T-helper 17 cell (primary cell): Measurements from ENCODE around the gene AKR1E2. TPM values are rescaled to one million over a fixed set of nuclear protein-coding genes. Genes with fewer than 3 reads are reported as not detected.
"Not testable (repeated sequence)": the region's sequence is repeated elsewhere in the genome, so short reads cannot be mapped to it uniquely, and the experiment has no call there.

Source experiments
- ATAC-seq: fragments of 150-1000 bp; cut with Tn5 transposase; 2 replicates; pipeline ENCODE4 v1.10.0; 2021; ENCODE audit warnings: mild to moderate bottlenecking, moderate library complexity
- DNase-seq, 3 donors: peaks; one replicate each; pipeline versions ENCODE4 v3.0.0 to v3.0.0-alpha.2; 2020 to 2021
- H3K9me3 ChIP-seq: one replicate; pipeline ENCODE4 v1.7.0; 2013; ENCODE audit warnings: low read length, mild to moderate bottlenecking; ENCODE audit not compliant: control insufficient read depth, poor library complexity, severe bottlenecking
- H3K27ac Mint-ChIP-seq: one replicate; pipeline ENCODE4 v1.8.0; 2022; ENCODE audit warnings: mild to moderate bottlenecking, moderate library complexity, mixed read lengths
- H3K27me3 Mint-ChIP-seq: one replicate; pipeline ENCODE4 v1.8.0; 2022; ENCODE audit warnings: mixed read lengths
- H3K36me3 Mint-ChIP-seq: one replicate; pipeline ENCODE4 v1.8.0; 2022; ENCODE audit warnings: low read depth, mixed read lengths
- H3K4me1 Mint-ChIP-seq: one replicate; pipeline ENCODE4 v1.8.0; 2022; ENCODE audit warnings: mild to moderate bottlenecking, mixed read lengths
- H3K4me3 Mint-ChIP-seq: one replicate; pipeline ENCODE4 v1.8.0; 2022; ENCODE audit warnings: mild to moderate bottlenecking, moderate library complexity, mixed read lengths
- total RNA-seq, 4 donors: library from RNA in 2 of 4; stranded (reverse) in 2 of 4; gene quantifications; one replicate each; pipeline ENCODE4 v1.2.3 and lab custom pipeline; 2022 to 2026

AKR1E2 gene
- total RNA-seq, 2 donors from 2014 or later = 4.3 to 6.8 TPM

DNA sequence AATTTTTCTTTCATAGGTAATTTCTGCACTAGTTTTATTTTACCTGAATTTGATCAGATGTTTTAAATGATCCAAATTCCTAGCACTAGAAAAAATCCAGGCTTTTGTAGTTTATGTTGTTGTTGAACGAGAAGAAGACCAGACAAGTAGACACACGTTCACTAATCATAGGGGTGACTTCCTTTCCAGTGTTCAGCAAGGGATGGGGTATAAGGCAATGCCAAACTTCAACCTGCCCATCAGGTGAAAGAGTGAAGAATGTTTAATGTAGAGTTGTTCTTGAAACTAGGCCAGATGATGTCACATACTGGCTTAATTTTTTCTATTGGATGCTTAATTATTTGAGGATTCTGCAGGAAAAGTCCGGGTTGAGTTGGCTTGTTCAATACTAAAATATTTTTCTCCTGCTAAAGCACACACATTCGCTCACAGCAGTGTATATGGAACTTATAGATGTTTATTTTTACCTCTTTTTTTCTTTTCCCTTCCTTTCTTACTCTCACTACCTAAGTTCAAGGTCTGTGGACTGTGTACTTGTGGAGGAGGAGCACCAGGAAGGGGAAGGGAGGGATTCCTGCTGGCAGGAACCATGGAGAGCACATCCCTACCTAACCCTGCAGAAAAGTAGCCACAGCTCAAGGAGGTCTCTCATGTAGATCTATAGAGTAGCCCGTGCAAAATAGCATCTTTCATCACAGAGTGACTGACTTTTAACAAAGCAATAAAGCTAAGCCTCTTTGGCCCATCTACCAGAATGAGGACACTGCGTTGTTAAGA, 23.1 kb upstream of the AKR1E2 start:
- no peaks in the 10 kb centered on the region for H3K4me1 Mint-ChIP-seq
- H3K4me3 Mint-ChIP-seq = no peak overlapping the region
- H3K27ac Mint-ChIP-seq = no peak overlapping the region
- no peaks in the 10 kb centered on the region for H3K36me3 Mint-ChIP-seq
- H3K9me3 ChIP-seq = no peaks in the 10 kb centered on the region
- peaks cover 40% of the 10 kb centered on the region for H3K27me3 Mint-ChIP-seq
- DNase-seq (no peak), ATAC-seq (no peak)

DNA sequence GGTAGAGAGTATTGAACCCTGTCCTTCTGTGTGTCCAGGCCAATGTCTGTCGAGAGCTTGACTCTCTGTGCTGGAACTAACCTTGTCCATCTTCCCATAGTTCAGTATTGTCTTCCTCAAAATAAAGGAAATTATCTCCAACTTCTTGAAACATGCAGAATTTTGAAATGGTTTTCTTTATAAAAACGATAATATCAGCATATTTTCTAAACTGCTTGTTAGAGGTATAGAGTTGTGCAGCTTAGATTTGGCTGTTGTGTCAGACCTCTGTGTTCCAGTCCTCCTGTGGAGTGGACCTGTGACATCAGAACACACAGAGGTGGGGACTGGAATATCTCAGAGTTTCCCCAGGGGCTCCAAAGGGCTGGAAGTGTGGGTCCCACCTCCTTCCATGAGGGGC, 22.2 kb upstream of the AKR1E2 start:
- Mint-ChIP-seq H3K4me3 (no peak overlapping the region), H3K27me3 (peaks cover 38% of the 10 kb centered on the region), H3K27ac (no peak overlapping the region), H3K36me3 (no peaks in the 10 kb centered on the region), H3K4me1 (peaks cover 2% of the 10 kb centered on the region)
- no peak for ATAC-seq
- DNase-seq = no peak
- no peaks in the 10 kb centered on the region for H3K9me3 ChIP-seq

DNA sequence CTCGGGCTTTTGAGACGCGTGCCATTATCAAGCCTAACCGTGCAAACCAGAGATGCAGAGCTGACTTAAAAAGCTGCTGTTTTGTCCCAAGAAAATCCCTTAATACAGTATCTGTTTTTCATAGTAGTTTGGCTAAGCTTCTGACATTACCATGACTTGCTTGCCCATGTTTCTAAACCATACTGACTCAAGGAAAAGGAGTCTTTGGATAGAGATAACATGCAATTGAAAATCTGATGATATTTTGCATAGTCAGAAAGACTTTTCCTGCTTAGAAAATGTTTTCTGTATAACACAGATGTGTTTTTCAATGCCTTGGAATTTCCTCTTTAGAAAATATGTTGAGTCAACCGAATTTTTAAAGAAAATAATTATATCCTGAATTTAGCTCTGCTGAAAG, 21.5 kb upstream of the AKR1E2 start:
- H3K9me3 ChIP-seq = no peaks in the 10 kb centered on the region
- no peak for DNase-seq
- Mint-ChIP-seq H3K4me1 (peaks cover 2% of the 10 kb centered on the region), H3K4me3 (no peak overlapping the region), H3K27ac (no peak overlapping the region), H3K36me3 (no peaks in the 10 kb centered on the region), H3K27me3 (peaks cover 35% of the 10 kb centered on the region)
- ATAC-seq = no peak

DNA sequence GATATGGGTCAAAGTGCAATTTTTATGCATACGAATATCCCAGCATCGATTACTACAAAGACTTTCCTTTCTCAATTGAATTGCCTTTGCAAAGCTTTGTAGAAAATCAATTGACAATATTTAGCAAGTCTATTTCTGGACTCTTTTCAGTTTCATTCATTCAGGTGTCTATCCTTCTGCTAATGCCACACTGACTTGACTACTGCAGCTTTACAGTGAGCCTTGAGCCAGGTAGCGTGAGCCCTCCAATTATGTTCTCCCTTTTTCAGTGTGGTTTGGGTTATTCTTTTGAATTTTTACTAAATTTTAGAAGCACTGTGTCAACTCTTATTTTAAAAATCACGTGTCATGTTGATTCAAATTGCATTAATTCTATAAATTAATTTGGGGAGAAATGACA, 19.5 kb upstream of the AKR1E2 start:
- H3K4me1 Mint-ChIP-seq = peaks cover 5% of the 10 kb centered on the region
- no peak overlapping the region for H3K4me3 Mint-ChIP-seq
- DNase-seq (no peak), ATAC-seq (no peak)
- peaks cover 6% of the 10 kb centered on the region for H3K36me3 Mint-ChIP-seq
- no peaks in the 10 kb centered on the region for H3K9me3 ChIP-seq
- H3K27ac Mint-ChIP-seq = no peak overlapping the region
- peaks cover 46% of the 10 kb centered on the region for H3K27me3 Mint-ChIP-seq

DNA sequence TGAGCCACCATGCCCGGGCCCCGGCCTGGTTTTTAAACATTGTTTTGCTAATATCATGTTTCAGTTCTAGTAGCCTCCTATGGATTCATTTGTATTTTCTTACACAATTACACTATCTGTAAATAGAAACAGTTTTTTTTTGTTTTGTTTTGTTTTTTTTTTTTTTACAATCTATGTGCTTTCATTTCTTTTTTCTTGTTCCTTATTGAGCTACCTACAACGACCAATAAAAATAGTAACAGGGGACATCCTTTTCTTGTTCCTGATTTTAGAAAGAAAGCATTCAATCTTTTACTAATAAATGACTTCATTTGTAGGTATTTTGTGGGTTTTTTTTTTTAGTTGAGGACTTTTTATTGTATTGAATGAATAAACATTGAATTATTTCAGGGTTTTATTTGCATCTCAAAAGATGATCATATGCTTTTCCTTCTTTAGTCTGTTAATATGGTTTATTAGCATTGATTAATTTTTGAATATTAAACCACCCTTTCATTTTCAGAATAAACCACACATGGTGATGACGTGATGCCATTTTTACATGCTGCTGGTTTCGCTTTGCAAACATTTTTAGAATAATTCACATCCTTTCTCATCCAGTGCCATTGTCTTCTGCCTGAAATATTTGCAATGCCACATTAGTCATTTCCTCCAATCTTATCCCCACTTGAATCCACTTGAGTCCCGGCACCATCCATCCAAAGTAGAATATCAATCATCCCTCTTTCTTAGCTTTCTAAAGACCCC, 18.1 kb upstream of the AKR1E2 start:
- ATAC-seq (no peak), DNase-seq (no peak)
- no peak overlapping the region for H3K4me3 Mint-ChIP-seq
- peaks cover 8% of the 10 kb centered on the region for H3K36me3 Mint-ChIP-seq
- H3K27me3 Mint-ChIP-seq = peaks cover 59% of the 10 kb centered on the region
- H3K27ac Mint-ChIP-seq = no peak overlapping the region
- H3K9me3 ChIP-seq = no peaks in the 10 kb centered on the region
- peaks cover 5% of the 10 kb centered on the region for H3K4me1 Mint-ChIP-seq

DNA sequence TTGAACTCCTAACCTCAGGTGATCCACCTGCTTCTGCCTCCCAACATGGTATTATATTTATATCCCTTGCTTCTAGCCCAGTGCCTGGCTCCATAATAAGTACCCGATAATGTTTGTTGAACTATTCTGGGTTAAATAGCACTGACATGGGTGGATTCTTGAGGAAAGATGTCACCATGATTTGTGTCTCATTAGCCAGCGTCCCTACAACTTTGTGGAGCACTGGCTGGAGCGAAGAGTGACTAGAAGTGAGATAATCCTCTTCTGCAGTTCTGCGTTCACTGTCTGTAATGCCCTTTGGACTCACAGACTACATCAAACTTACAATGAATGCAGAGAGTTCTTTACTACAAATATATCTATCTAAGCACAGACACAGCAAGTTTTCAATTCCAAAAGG, 16.9 kb upstream of the AKR1E2 start:
- Mint-ChIP-seq H3K36me3 (peaks cover 8% of the 10 kb centered on the region), H3K4me3 (no peak overlapping the region), H3K4me1 (peaks cover 5% of the 10 kb centered on the region), H3K27me3 (peaks cover 50% of the 10 kb centered on the region), H3K27ac (no peak overlapping the region)
- no peaks in the 10 kb centered on the region for H3K9me3 ChIP-seq
- no peak for ATAC-seq
- DNase-seq = no peak

DNA sequence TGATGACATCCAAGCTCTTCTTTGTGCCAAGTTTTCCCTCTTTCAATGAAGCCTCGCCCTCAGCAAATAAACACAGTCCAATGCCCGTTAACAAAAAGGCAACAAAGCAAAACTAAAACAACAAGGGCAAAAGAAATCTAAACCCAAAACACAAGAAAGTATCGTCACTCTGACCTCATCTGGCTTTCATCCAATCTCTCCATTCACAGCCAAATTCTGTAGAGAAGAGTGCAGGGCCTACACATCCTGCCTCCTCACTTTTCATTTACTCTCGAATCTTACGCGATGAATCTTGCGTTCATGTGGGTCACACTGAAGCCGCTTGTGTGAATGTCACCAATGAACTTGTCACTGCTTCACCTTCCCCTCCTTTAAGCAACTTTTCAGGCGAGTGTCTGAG, 15.9 kb upstream of the AKR1E2 start:
- H3K36me3 Mint-ChIP-seq = peaks cover 8% of the 10 kb centered on the region
- peaks cover 50% of the 10 kb centered on the region for H3K27me3 Mint-ChIP-seq
- no peak for DNase-seq
- H3K27ac Mint-ChIP-seq = no peak overlapping the region
- H3K4me3 Mint-ChIP-seq = no peak overlapping the region
- H3K9me3 ChIP-seq = no peaks in the 10 kb centered on the region
- peaks cover 5% of the 10 kb centered on the region for H3K4me1 Mint-ChIP-seq
- no peak for ATAC-seq

DNA sequence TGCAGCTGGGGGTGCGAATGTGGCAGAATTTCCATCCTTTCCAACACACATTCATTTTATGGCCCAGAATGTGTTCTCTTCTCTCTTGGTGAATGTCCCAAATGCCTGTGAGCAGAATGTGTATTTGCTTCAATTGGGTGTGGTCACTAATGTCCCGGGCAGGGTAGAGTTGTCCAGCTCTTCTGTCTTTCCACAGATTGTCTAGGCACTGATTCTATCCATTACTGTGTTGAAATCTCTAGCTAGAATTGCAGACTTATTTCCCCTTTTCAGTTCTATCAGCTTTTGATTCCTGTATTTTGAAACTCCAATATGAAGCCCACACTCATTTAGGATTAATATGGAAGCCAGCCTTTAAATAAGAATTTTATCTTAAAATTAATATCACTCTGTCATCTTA, 14.0 kb upstream of the AKR1E2 start:
- Mint-ChIP-seq H3K4me1 (peaks cover 5% of the 10 kb centered on the region), H3K36me3 (peaks cover 8% of the 10 kb centered on the region), H3K4me3 (no peak overlapping the region), H3K27me3 (peaks cover 48% of the 10 kb centered on the region), H3K27ac (no peak overlapping the region)
- ATAC-seq (no peak), DNase-seq (no peak)
- no peaks in the 10 kb centered on the region for H3K9me3 ChIP-seq

DNA sequence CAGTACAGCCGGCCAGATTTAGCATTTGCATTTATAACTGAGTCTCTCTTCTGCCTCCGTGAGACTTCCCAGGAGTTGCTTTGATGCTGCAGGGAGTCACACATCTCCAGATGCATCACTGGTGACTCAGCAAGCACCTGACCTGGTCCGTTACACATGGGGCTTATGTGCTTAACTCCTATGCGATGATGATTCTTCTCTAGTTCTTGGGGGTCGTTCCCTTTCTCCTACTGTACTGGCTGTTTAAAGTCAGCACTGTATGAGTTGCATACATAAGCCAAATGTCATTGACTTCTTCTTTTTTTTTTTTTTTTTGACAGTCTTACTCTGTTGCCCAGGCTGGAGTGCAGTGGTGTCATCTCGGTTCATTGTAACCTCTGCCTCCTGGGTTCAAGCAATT, 13.0 kb upstream of the AKR1E2 start:
- Mint-ChIP-seq H3K4me3 (no peak overlapping the region), H3K4me1 (peaks cover 5% of the 10 kb centered on the region), H3K27ac (no peak overlapping the region), H3K27me3 (peaks cover 50% of the 10 kb centered on the region), H3K36me3 (peaks cover 8% of the 10 kb centered on the region)
- H3K9me3 ChIP-seq = no peaks in the 10 kb centered on the region
- DNase-seq (no peak), ATAC-seq (no peak)

DNA sequence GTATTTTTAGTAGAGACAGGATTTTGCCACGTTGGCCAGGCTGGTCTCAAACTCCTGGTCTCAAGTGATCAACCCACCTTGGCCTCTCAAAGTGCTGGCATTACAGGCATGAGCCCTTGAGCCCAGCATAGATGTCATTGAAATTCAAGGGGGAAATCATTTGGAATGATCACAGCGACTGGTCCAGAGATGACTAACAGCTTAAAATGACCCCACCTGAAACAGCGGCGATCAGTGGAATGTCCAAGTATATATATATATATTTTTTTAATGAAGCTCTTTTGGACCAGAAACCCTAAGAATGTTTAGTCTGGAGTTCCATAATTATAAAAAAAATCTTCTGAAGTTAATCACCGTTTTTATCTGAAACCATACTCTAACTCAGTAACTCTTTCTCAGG, 12.5 kb upstream of the AKR1E2 start:
- no peaks in the 10 kb centered on the region for H3K9me3 ChIP-seq
- Mint-ChIP-seq H3K36me3 (peaks cover 8% of the 10 kb centered on the region), H3K4me1 (peaks cover 3% of the 10 kb centered on the region), H3K27ac (no peak overlapping the region), H3K27me3 (peaks cover 45% of the 10 kb centered on the region), H3K4me3 (no peak overlapping the region)
- no peak for ATAC-seq
- DNase-seq = no peak

DNA sequence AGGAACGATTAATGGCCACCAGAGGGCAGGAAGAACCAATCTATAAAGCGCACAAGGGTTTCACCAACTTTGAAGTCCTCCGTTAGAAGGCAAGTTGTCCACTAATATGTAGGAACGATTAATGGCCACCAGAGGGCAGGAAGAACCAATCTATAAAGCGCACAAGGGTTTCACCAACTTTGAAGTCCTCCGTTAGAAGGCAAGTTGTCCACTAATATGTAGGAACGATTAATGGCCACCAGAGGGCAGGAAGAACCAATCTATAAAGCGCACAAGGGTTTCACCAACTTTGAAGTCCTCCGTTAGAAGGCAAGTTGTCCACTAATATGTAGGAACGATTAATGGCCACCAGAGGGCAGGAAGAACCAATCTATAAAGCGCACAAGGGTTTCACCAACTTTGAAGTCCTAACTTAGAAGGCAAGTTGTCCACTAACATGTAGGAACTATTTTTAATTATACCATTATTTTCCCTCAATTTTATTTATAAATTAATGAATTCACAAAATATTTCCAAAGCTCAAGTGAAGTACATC, 10.3 kb upstream of the AKR1E2 start:
- not testable (repeated sequence) for ATAC-seq, H3K4me3 Mint-ChIP-seq, H3K9me3 ChIP-seq, H3K4me1 Mint-ChIP-seq, DNase-seq, H3K36me3 Mint-ChIP-seq, H3K27ac Mint-ChIP-seq
- peaks cover 48% of the 10 kb centered on the region for H3K27me3 Mint-ChIP-seq

DNA sequence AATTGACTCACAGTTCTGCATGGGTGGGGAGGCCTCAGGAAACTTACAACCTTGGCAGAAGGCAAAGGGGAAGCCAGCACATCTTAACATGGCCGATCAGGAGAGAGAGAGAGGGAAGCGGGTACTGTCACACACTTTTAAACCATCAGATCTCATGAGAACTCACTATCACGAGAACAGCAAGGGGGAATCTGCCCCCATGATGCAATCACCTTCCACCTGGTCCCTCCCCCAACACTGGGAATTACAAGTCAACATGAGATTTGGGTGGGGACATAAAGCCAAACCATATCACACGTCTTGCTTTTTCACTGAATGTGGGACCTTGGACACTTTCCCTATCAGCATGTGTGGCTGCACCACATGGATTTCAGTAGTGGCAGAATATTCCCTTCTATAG, 9.0 kb upstream of the AKR1E2 start:
- H3K4me3 Mint-ChIP-seq = no peak overlapping the region
- H3K27me3 Mint-ChIP-seq = peaks cover 48% of the 10 kb centered on the region
- H3K4me1 Mint-ChIP-seq = no peaks in the 10 kb centered on the region
- DNase-seq = no peak
- peaks cover 2% of the 10 kb centered on the region for H3K36me3 Mint-ChIP-seq
- no peaks in the 10 kb centered on the region for H3K9me3 ChIP-seq
- no peak overlapping the region for H3K27ac Mint-ChIP-seq
- ATAC-seq = no peak

DNA sequence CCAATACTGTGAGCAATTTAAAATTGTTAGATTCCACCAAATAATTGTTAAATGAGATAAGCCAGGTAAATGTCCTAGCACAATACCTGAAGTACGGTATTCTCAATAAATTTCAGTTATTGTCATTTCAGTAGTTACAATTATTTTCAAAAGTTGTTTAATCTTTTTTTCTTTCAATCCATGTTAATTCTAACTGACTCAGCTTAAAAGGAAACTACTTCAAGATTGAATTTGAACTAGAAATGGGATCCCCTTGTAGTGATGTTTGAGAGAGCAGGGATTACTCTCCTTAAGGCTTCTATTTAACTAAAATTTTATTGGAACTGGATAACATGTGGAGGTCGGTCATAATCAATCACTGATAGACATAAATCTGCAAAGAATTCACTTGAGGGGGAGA, 6.9 kb upstream of the AKR1E2 start:
- H3K36me3 Mint-ChIP-seq = peaks cover 2% of the 10 kb centered on the region

More for the DNA sequence above, 6.9 kb upstream of the AKR1E2 start:
- H3K4me1 Mint-ChIP-seq = no peaks in the 10 kb centered on the region
- H3K27ac Mint-ChIP-seq = no peak overlapping the region
- H3K4me3 Mint-ChIP-seq = no peak overlapping the region
- peaks cover 47% of the 10 kb centered on the region for H3K27me3 Mint-ChIP-seq
- DNase-seq = no peak
- no peak for ATAC-seq
- no peaks in the 10 kb centered on the region for H3K9me3 ChIP-seq
